Transverse colon (tissue), 4 donors: Measurements from ENCODE around the gene STMN1. TPM values are rescaled to one million over a fixed set of nuclear protein-coding genes. Genes with fewer than 3 reads are reported as not detected.

Source experiments
- DNase-seq: peaks from one replicate; pipeline ENCODE4 v3.0.0-alpha.2; 2019
- H3K27ac ChIP-seq, 4 donors: fragments of 200-600 bp; sonication (generic); 2 replicates each; pipeline ENCODE4 v1.5.1; 2016 to 2018; ENCODE audit warnings: inconsistent platforms in 4 of 4
- H3K27me3 ChIP-seq: fragments of 200-600 bp; sonication (generic); 2 replicates; pipeline ENCODE4 v1.5.1; 2017; ENCODE audit warnings: inconsistent platforms
- H3K36me3 ChIP-seq, 4 donors: fragments of 200-600 bp; sonication (generic); 2 replicates each; pipeline ENCODE4 v1.5.1; 2017 to 2019; ENCODE audit warnings: inconsistent platforms in 4 of 4
- H3K4me1 ChIP-seq, 4 donors: fragments of 200-600 bp; sonication (generic); 2 replicates each; pipeline ENCODE4 v1.5.1; 2017 to 2020; ENCODE audit warnings: inconsistent platforms in 4 of 4
- H3K4me3 ChIP-seq, 4 donors: fragments of 200-600 bp; sonication (generic); 1 replicate in 1 of 4; 2 replicates in 3 of 4; pipeline versions ENCODE4 v1.5.1 to v1.6.1; 2017 to 2019; ENCODE audit warnings: inconsistent platforms in 4 of 4
- H3K9me3 ChIP-seq, 2 donors: fragments of 200-600 bp; sonication (generic); 2 replicates each; pipeline ENCODE4 v1.5.1; 2017 to 2019; ENCODE audit warnings: inconsistent platforms in 2 of 2
- EP300 ChIP-seq: sonication (generic); formaldehyde crosslinking; IDR thresholded peaks from one replicate; pipeline ENCODE4 v1.6.1; 2017; ENCODE audit warnings: antibody characterized with exemption, low read depth
- POLR2A ChIP-seq: fragments of 450-650 bp; IDR thresholded peaks from one replicate; pipeline ENCODE4 v1.6.1; 2016; ENCODE audit warnings: antibody characterized with exemption, mild to moderate bottlenecking, moderate library complexity
- POLR2AphosphoS5 ChIP-seq, 3 donors: sonication (generic); formaldehyde crosslinking; IDR thresholded peaks; one replicate each; pipeline ENCODE4 v1.6.1; 2016; ENCODE audit warnings: antibody characterized with exemption in 3 of 3
- WGBS, 2 donors: methylation state at CpG; one replicate each; pipeline ENCODE4 v1.1.5; 2018; ENCODE audit warnings: low coverage in 1 of 2; 5-methylcytosine and 5-hydroxymethylcytosine counted together
- in situ Hi-C, 4 donors: fragments of 200-750 bp; cut with MboI; loops; one replicate each; pipeline versions ENCODE4 v1.15.0 to v1.15.1; 2017; ENCODE audit warnings: low sequenced_read_pairs in 3 of 4, low pct_ligation_motif_present in 1 of 4, low pct_unique_long_range_greater_than_20kb in 1 of 4
- intact Hi-C: fragments of 100-400 bp; cut with DNase I; formaldehyde crosslinking; loops from one replicate; pipeline ENCODE4 v1.15.1; 2023; ENCODE audit warnings: low total_unique reads
- total RNA-seq, 4 donors: library from RNA; depleted of rRNA; stranded (reverse); fragments of >200 nt; gene quantifications; one replicate each; pipeline ENCODE4 v1.1.0, GENCODE V29; 2016
- TF ChIP-seq, protein P1 (sequence below), 5 experiments: fragments of 200-600 bp in 3 of 5; fragments of 450-650 bp in 2 of 5; sonication (generic) in 3 of 5; IDR thresholded peaks; 1 replicate in 2 of 5; 2 replicates in 3 of 5; pipeline ENCODE4 v1.5.1; 2016 to 2017; ENCODE audit warnings: antibody characterized with exemption in 5 of 5, inconsistent platforms in 3 of 5, mild to moderate bottlenecking in 2 of 5, moderate library complexity in 1 of 5

STMN1 gene
- total RNA-seq, 4 donors from 2014 or later: 6.4 to 24.3 (median 16.5) TPM

DNA sequence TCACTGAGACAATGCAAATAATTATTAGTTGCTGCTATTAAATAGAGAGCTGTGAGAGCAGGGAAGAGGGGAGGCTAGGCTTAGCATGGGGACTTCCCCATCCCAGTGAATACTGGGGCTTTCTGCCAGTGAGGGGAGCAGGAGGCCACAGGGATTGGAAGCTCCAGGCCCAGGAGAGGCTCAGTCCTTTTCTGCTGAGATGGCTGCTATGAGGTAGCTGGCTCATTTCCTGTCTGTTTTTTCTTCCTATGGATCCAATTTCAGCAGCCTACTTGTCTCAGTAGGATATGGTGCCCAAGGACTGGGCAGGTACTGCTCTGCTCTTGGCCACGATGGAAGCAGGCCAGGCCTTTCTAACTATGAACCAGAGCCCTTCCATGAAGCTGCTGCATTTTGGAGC is 10.0 kb downstream of the STMN1 start:
- TF ChIP-seq POLR2A (no peak), EP300 (no peak), POLR2AphosphoS5 (IDR thresholded peaks at IDR 0.05) (no peak)
- TF ChIP-seq, protein P1, sequence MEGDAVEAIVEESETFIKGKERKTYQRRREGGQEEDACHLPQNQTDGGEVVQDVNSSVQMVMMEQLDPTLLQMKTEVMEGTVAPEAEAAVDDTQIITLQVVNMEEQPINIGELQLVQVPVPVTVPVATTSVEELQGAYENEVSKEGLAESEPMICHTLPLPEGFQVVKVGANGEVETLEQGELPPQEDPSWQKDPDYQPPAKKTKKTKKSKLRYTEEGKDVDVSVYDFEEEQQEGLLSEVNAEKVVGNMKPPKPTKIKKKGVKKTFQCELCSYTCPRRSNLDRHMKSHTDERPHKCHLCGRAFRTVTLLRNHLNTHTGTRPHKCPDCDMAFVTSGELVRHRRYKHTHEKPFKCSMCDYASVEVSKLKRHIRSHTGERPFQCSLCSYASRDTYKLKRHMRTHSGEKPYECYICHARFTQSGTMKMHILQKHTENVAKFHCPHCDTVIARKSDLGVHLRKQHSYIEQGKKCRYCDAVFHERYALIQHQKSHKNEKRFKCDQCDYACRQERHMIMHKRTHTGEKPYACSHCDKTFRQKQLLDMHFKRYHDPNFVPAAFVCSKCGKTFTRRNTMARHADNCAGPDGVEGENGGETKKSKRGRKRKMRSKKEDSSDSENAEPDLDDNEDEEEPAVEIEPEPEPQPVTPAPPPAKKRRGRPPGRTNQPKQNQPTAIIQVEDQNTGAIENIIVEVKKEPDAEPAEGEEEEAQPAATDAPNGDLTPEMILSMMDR (IDR thresholded peaks at IDR 0.05): no peak
- Histone ChIP-seq H3K9me3 (no peaks in the 10 kb centered on the region), H3K36me3 (peaks cover 0 to 8% (median 0%) of the 10 kb centered on the region in 4 donors), H3K4me1 (peaks cover 0 to 24% (median 7%) of the 10 kb centered on the region in 4 donors), H3K4me3 (no peak overlapping the region), H3K27ac (no peak overlapping the region), H3K27me3 (no peaks in the 10 kb centered on the region)
- in situ Hi-C loops (loop anchor here (5.0 to 10.0 kb wide), 3 partner anchors 101 to 109 kb away; partner anchors contain the start of gene PAFAH2 (in 1 of the 4)), intact Hi-C loops (loop anchor here (2.0 kb wide), 1 partner anchor 103 kb away; the partner anchor contains the start of gene PAFAH2)
- DNase-seq: no peak
- 71% methylated on average over 1 of the region's 1 CpG; no CpG with 5 or more reads in 1 of the 2 donors for WGBS, 2 donors

DNA sequence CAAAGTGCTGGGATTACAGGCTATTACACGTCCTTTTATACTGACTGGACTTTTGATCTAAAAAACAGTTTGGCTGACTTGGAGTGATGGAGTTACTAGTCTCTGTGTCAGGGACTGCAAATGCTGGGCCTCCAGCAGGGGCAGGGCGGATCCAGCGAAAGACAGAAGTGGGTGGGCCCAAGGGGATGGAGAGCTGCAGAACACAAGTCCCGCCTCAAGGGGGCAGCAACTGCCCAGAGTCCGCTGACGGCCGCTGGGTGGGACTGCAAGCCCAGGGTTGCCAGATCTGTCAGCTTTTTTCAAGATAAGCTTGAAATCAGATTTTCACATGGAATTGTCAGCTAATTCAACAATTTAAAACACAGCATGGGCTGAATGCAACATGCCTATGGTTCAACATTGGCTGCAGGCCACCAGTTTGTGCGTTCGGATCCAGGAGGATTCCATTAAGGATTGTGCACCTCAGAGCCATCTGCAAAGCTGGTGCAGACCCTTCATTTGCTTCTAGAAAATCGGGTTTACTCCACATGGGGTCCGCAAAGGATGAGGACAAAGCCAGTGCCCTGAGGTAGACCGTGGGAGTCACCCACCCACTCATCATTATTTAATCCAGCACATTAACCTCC is 10.7 kb downstream of the STMN1 start:
- Histone ChIP-seq H3K36me3 (peaks cover 0 to 8% (median 0%) of the 10 kb centered on the region in 4 donors), H3K4me3 (no peak overlapping the region), H3K4me1 (peaks cover 0 to 28% (median 8%) of the 10 kb centered on the region in 4 donors), H3K27me3 (no peaks in the 10 kb centered on the region), H3K27ac (peak overlapping the region in 1 of 4 donors; percentile 44), H3K9me3 (no peaks in the 10 kb centered on the region)
- peak; percentile 92 for DNase-seq
- in situ Hi-C loops (loop anchor here (5.0 to 10.0 kb wide), 3 partner anchors 102 to 109 kb away; partner anchors contain the start of gene PAFAH2 (in 1 of the 4)), intact Hi-C loops (no loop called here)
- 16 to 20% methylated on average over 1 to 10 of the region's 12 CpGs for WGBS, 2 donors
- TF ChIP-seq EP300 (no peak), POLR2A (no peak), POLR2AphosphoS5 (IDR thresholded peaks at IDR 0.05) (peak in 1 of 3 donors; percentile 20)
- TF ChIP-seq, protein P1 (IDR thresholded peaks at IDR 0.05): peak; percentile 97 to 100 (median 98)

DNA sequence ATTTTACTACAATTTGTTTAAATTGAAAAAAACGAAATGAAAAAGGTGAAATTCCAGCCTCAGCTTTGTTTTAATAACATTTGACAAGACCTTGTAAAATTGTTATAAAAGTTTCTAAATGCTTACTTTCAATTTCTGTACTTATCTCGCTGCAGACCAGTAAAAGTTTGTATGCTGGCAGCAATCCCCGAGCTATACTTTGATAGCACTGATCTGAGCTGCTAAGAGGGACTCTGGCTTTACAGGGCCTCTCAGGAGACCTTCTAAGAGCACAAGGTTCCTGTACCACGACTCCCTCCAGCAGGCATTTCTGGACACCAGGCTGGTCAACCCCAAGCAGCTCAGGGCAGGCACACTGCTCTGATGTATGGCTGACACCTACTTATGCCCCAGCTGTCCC is 13.1 kb downstream of the STMN1 start:
- intact Hi-C loops: no loop called here

DNA sequence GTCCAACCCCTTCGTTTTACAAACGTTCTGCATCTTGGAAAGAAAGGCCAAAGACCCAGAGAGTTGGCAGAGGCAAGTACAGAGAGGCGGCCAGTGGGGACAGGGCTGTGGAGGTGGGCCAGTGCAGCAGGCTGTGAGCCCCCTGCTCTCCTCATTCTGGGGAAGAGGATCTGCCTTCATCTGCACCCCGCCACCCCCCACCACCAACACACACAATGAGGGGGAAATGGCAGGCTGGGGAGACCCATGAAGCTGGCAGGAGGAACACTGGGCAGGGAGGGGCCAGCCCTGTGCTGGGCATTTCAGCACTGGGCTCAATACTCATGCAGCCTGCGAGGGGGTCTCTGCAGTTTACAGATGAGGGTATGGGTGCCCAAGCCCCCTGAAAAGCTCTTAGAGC is 14.6 kb downstream of the STMN1 start:
- H3K36me3 ChIP-seq: no peaks in the 10 kb centered on the region
- TF ChIP-seq, protein P1 (IDR thresholded peaks at IDR 0.05): no peak
- TF ChIP-seq EP300: no peak
- TF ChIP-seq POLR2A: no peak
- TF ChIP-seq POLR2AphosphoS5 (IDR thresholded peaks at IDR 0.05): no peak
- intact Hi-C loops (no loop called here), in situ Hi-C loops (loop anchor here in 1 of 4 donors (10.0 kb wide), 1 partner anchor 113 kb away; no protein-coding TSS in a partner anchor)
- H3K4me1 ChIP-seq: peaks cover 5 to 38% (median 16%) of the 10 kb centered on the region in 4 donors
- no peaks in the 10 kb centered on the region for H3K27me3 ChIP-seq
- H3K9me3 ChIP-seq: no peaks in the 10 kb centered on the region
- no peak for DNase-seq
- WGBS, 2 donors: 82% methylated on average over 5 of the region's 5 CpGs; no CpG with 5 or more reads in 1 of the 2 donors
- peak overlapping the region; percentile 54 to 80 (median 76) for H3K27ac ChIP-seq
- no peak overlapping the region for H3K4me3 ChIP-seq

More for the DNA sequence above, 13.1 kb downstream of the STMN1 start:
- Histone ChIP-seq H3K27me3 (no peaks in the 10 kb centered on the region), H3K4me3 (no peak overlapping the region), H3K36me3 (no peaks in the 10 kb centered on the region), H3K27ac (peak overlapping the region; percentile 72 to 80 (median 76)), H3K9me3 (no peaks in the 10 kb centered on the region), H3K4me1 (peaks cover 5 to 38% (median 16%) of the 10 kb centered on the region in 4 donors)
- in situ Hi-C loops: loop anchor here in 1 of 4 donors (10.0 kb wide), 1 partner anchor 112 kb away; no protein-coding TSS in a partner anchor
- WGBS, 2 donors: 44 to 48% methylated on average over 2 to 4 of the region's 4 CpGs
- TF ChIP-seq POLR2AphosphoS5 (IDR thresholded peaks at IDR 0.05): no peak
- no peak for TF ChIP-seq POLR2A
- no peak for DNase-seq
